NCI-H1105 (cell line): ENCODE measurements around the gene CAV3.

Experiments used
- DNase-seq: peaks from one replicate; lab custom pipeline; 2025; lab: John Stamatoyannopoulos, UW

Gene CAV3

DNA sequence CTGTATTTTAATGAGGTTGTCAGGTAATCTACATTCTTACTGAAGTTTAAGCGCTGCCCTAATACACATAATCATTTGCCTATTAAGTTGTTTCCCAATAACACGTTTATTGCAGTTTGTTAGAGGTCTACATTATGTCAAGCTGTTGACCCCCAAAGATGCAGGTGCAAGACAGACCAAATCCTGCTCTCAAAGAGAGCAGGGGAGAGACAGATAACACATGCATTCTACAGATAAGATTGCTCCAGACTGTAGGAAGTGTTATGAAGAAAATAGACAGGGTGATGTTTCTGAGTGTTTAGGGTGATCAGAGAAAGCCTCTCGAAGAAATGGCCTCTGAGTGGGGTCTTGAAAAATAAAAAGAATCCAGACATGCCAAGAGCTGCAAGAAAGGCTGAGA, 60.6 kb downstream of the CAV3 start:
- DNase-seq = no peak
